ENCODE data around the gene FOXP1. TPM values are rescaled to one million over a fixed set of nuclear protein-coding genes. Genes with fewer than 3 reads are reported as not detected.

Gene FOXP1
- total RNA-seq, 1 experiment from 2014 or later = 2.9 TPM

- in situ Hi-C loops (cut with HindIII; ENCODE audit: low pct_unique_long_range_greater_than_20kb, low sequenced_read_pairs) = no loop called here
- POLR2A ChIA-PET = interaction anchor here (0.7 kb wide), 1 partner anchor 101 kb away, joined by 3 read pairs; no protein-coding TSS in a partner anchor
Observed at GRCh38 chr3:71313844-71314243, 269.7 kb downstream of the FOXP1 start.

DNA sequence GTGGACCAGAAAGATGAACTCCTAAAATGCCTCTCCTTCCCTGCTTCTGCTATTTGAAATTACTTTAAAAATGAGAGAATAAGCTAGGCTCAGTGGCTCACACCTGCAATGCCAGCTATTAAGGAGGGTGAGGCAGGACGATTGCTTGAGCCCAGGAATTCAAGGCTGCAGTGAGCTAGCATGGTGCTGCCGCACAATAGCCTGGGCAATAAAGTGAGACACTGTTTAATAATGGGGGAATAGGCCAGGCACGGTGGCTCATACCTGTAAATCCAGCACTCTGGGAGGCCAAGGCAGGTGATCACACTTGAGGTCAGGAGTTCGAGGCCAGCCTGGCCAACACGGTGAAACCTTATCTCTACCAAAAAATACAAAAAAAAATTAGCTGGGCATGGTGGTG, 271.1 kb downstream of the FOXP1 start:
- DNase-seq (ENCODE audit: low read depth, low spot score) (no peak), ATAC-seq (no peak)
- H3K36me3 ChIP-seq (ENCODE audit: control insufficient read depth, insufficient read depth, low read length) = no peaks in the 10 kb centered on the region
- in situ Hi-C loops (cut with HindIII; ENCODE audit: low pct_unique_long_range_greater_than_20kb, low sequenced_read_pairs) (no loop called here), intact Hi-C loops (cut with micrococcal nuclease; ENCODE audit: unreplicated experiment) (no loop called here)
- no peaks in the 10 kb centered on the region for H3K9me3 ChIP-seq (ENCODE audit: control insufficient read depth, insufficient read depth, low read depth, low read length)
- ChIA-PET CTCF (interaction anchor here (0.6 kb wide), 1 partner anchor 481 kb away, joined by 5 read pairs; no protein-coding TSS in a partner anchor), POLR2A (no interaction called here)
- no peaks in the 10 kb centered on the region for H3K4me1 ChIP-seq (ENCODE audit: control insufficient read depth, insufficient read depth, low read length)
- H3K27ac ChIP-seq (ENCODE audit: low read length) = no peak overlapping the region
- no peaks in the 10 kb centered on the region for H3K27me3 ChIP-seq (ENCODE audit: control insufficient read depth, insufficient read depth, low read length)
- TF ChIP-seq, protein P1, sequence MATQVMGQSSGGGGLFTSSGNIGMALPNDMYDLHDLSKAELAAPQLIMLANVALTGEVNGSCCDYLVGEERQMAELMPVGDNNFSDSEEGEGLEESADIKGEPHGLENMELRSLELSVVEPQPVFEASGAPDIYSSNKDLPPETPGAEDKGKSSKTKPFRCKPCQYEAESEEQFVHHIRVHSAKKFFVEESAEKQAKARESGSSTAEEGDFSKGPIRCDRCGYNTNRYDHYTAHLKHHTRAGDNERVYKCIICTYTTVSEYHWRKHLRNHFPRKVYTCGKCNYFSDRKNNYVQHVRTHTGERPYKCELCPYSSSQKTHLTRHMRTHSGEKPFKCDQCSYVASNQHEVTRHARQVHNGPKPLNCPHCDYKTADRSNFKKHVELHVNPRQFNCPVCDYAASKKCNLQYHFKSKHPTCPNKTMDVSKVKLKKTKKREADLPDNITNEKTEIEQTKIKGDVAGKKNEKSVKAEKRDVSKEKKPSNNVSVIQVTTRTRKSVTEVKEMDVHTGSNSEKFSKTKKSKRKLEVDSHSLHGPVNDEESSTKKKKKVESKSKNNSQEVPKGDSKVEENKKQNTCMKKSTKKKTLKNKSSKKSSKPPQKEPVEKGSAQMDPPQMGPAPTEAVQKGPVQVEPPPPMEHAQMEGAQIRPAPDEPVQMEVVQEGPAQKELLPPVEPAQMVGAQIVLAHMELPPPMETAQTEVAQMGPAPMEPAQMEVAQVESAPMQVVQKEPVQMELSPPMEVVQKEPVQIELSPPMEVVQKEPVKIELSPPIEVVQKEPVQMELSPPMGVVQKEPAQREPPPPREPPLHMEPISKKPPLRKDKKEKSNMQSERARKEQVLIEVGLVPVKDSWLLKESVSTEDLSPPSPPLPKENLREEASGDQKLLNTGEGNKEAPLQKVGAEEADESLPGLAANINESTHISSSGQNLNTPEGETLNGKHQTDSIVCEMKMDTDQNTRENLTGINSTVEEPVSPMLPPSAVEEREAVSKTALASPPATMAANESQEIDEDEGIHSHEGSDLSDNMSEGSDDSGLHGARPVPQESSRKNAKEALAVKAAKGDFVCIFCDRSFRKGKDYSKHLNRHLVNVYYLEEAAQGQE (IDR thresholded peaks at IDR 0.05; ENCODE audit: insufficient read depth in 1 of 2, low read depth in 2 of 2, low read length in 1 of 2) = no peak
- TF ChIP-seq POLR2AphosphoS5 (IDR thresholded peaks at IDR 0.05; ENCODE audit: low read depth, low read length) = no peak
- TF ChIP-seq, protein P2, sequence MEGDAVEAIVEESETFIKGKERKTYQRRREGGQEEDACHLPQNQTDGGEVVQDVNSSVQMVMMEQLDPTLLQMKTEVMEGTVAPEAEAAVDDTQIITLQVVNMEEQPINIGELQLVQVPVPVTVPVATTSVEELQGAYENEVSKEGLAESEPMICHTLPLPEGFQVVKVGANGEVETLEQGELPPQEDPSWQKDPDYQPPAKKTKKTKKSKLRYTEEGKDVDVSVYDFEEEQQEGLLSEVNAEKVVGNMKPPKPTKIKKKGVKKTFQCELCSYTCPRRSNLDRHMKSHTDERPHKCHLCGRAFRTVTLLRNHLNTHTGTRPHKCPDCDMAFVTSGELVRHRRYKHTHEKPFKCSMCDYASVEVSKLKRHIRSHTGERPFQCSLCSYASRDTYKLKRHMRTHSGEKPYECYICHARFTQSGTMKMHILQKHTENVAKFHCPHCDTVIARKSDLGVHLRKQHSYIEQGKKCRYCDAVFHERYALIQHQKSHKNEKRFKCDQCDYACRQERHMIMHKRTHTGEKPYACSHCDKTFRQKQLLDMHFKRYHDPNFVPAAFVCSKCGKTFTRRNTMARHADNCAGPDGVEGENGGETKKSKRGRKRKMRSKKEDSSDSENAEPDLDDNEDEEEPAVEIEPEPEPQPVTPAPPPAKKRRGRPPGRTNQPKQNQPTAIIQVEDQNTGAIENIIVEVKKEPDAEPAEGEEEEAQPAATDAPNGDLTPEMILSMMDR (IDR thresholded peaks at IDR 0.05) = no peak
- no peak for TF ChIP-seq TCF7L2 (IDR thresholded peaks at IDR 0.05; ENCODE audit: low read depth, low read length)
- no peak for TF ChIP-seq SIN3A (IDR thresholded peaks at IDR 0.05; ENCODE audit: borderline replicate concordance, insufficient read depth, low read depth, low read length)
- H3K4me3 ChIP-seq (ENCODE audit: low read depth in 2 of 2, low read length in 2 of 2) = no peak overlapping the region
- no TSS peak for BruUV-seq (replicated peaks)

More at GRCh38 chr3:71313844-71314243, 269.7 kb downstream of the FOXP1 start:
- ATAC-seq (no peak), DNase-seq (ENCODE audit: low read depth, low spot score) (no peak)
- Histone ChIP-seq H3K27me3 (ENCODE audit: control insufficient read depth, insufficient read depth, low read length) (no peaks in the 10 kb centered on the region), H3K4me1 (ENCODE audit: control insufficient read depth, insufficient read depth, low read length) (no peaks in the 10 kb centered on the region), H3K4me3 (ENCODE audit: low read depth in 2 of 2, low read length in 2 of 2) (no peak overlapping the region), H3K36me3 (ENCODE audit: control insufficient read depth, insufficient read depth, low read length) (no peaks in the 10 kb centered on the region), H3K27ac (ENCODE audit: low read length) (no peak overlapping the region), H3K9me3 (ENCODE audit: control insufficient read depth, insufficient read depth, low read depth, low read length) (no peaks in the 10 kb centered on the region)
- CTCF ChIA-PET = interaction anchor here (0.5 kb wide), 1 partner anchor 106 kb away, joined by 3 read pairs; no protein-coding TSS in a partner anchor
- no TSS peak for BruUV-seq (replicated peaks)
- intact Hi-C loops (cut with micrococcal nuclease; ENCODE audit: unreplicated experiment) = no loop called here
- TF ChIP-seq POLR2AphosphoS5 (IDR thresholded peaks at IDR 0.05; ENCODE audit: low read depth, low read length) (no peak), SIN3A (IDR thresholded peaks at IDR 0.05; ENCODE audit: borderline replicate concordance, insufficient read depth, low read depth, low read length) (no peak), TCF7L2 (IDR thresholded peaks at IDR 0.05; ENCODE audit: low read depth, low read length) (no peak)
- TF ChIP-seq, protein P1 (IDR thresholded peaks at IDR 0.05; ENCODE audit: insufficient read depth in 1 of 2, low read depth in 2 of 2, low read length in 1 of 2) = no peak
- TF ChIP-seq, protein P2 (IDR thresholded peaks at IDR 0.05) = no peak

Data from Panc1 (cell line).